Upper lobe of right lung (tissue), 1 donor: ENCODE data around the gene CFAP46. TPM values are rescaled to one million over a fixed set of nuclear protein-coding genes. Genes with fewer than 3 reads are reported as not detected.

Source experiments
- ATAC-seq: fragments of 200-7000 bp; cut with Tn5 transposase; one replicate; pipeline ENCODE4 v1.9.1; 2020; ENCODE audit warnings: mild to moderate bottlenecking, moderate library complexity
- DNase-seq: peaks from one replicate; pipeline ENCODE4 v3.0.0-alpha.2; 2020
- H3K27ac ChIP-seq: fragments of 200-600 bp; one replicate; pipeline ENCODE4 v1.8.0; 2022
- H3K27me3 ChIP-seq: fragments of 200-600 bp; one replicate; pipeline ENCODE4 v1.8.0; 2022; ENCODE audit warnings: mild to moderate bottlenecking
- H3K36me3 ChIP-seq: fragments of 200-600 bp; one replicate; pipeline ENCODE4 v1.8.0; 2022
- H3K4me1 ChIP-seq: fragments of 200-600 bp; one replicate; pipeline ENCODE4 v1.8.0; 2022
- H3K4me3 ChIP-seq: fragments of 200-600 bp; one replicate; pipeline ENCODE4 v1.8.0; 2022; ENCODE audit warnings: mild to moderate bottlenecking
- H3K9me3 ChIP-seq: fragments of 200-600 bp; one replicate; pipeline ENCODE4 v1.8.0; 2022
- intact Hi-C: fragments of 100-400 bp; cut with DNase I; formaldehyde crosslinking; loops from one replicate; pipeline ENCODE4 v1.11.0; 2022
- total RNA-seq: library from RNA; stranded (reverse); fragmentation: NEBNext Ultra II Directional; extraction: Animal tissue kit (Norgen Biotek cat#: 25700); gene quantifications from one replicate; pipeline ENCODE4 v1.2.1, GENCODE V29; 2021
- TF ChIP-seq, protein P1 (sequence below): fragments of 200-600 bp; IDR thresholded peaks from one replicate; pipeline ENCODE4 v1.8.0; 2022; ENCODE audit warnings: antibody characterized with exemption
- donor health status: DM: no; HTN: yes; CAD: no; lungs with severe emphysema.

The CFAP46 gene
- total RNA-seq, 1 donor from 2014 or later: 0.52 TPM

DNA sequence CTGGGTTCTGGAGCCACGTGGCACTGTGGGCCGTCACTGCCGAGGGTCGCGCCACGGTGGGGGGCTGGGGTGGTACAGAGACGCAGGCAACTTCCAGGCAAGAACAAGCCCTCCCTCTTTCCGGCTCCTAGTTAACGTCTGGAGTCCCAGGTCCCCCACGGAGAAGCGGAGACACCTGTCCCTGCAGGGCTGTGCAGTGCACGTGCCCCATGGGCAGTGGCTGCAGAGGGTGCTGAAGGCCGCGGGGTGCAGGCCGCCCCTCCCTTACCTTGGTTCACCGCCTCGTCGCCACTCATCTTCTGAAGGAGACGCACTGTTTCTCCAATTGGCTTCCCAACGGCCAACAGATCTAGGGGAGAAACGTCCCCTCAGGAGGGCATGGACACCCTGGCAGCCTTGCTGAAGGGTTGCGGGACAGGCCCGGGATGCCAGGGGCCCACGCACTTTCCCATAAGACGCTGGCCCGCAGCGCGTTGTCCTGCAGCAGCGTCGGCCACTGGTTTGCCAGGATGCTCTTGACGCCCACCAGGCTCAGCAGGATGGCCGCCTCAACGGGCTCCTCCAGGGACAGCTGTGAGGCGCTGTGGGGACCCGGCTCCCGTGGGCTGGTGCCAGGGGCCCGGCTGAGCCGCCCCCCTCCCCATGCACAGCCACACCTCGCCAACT lies 132.1 kb downstream of the CFAP46 start:
- intact Hi-C loops: no loop called here
- TF ChIP-seq, protein P1, sequence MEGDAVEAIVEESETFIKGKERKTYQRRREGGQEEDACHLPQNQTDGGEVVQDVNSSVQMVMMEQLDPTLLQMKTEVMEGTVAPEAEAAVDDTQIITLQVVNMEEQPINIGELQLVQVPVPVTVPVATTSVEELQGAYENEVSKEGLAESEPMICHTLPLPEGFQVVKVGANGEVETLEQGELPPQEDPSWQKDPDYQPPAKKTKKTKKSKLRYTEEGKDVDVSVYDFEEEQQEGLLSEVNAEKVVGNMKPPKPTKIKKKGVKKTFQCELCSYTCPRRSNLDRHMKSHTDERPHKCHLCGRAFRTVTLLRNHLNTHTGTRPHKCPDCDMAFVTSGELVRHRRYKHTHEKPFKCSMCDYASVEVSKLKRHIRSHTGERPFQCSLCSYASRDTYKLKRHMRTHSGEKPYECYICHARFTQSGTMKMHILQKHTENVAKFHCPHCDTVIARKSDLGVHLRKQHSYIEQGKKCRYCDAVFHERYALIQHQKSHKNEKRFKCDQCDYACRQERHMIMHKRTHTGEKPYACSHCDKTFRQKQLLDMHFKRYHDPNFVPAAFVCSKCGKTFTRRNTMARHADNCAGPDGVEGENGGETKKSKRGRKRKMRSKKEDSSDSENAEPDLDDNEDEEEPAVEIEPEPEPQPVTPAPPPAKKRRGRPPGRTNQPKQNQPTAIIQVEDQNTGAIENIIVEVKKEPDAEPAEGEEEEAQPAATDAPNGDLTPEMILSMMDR: no peak
- Histone ChIP-seq H3K9me3 (no peaks in the 10 kb centered on the region), H3K4me3 (no peak overlapping the region), H3K27ac (no peak overlapping the region), H3K4me1 (no peaks in the 10 kb centered on the region), H3K27me3 (peaks cover 9% of the 10 kb centered on the region), H3K36me3 (no peaks in the 10 kb centered on the region)
- DNase-seq: no peak
- no peak for ATAC-seq

GRCh38 chr10:132809232-132810140 lies 132.9 kb downstream of the CFAP46 start:
- intact Hi-C loops: no loop called here
- ATAC-seq: no peak
- Histone ChIP-seq H3K9me3 (no peaks in the 10 kb centered on the region), H3K36me3 (no peaks in the 10 kb centered on the region), H3K27me3 (peaks cover 9% of the 10 kb centered on the region), H3K4me1 (no peaks in the 10 kb centered on the region), H3K27ac (no peak overlapping the region), H3K4me3 (no peak overlapping the region)
- no peak for DNase-seq
- TF ChIP-seq, protein P1: no peak

DNA sequence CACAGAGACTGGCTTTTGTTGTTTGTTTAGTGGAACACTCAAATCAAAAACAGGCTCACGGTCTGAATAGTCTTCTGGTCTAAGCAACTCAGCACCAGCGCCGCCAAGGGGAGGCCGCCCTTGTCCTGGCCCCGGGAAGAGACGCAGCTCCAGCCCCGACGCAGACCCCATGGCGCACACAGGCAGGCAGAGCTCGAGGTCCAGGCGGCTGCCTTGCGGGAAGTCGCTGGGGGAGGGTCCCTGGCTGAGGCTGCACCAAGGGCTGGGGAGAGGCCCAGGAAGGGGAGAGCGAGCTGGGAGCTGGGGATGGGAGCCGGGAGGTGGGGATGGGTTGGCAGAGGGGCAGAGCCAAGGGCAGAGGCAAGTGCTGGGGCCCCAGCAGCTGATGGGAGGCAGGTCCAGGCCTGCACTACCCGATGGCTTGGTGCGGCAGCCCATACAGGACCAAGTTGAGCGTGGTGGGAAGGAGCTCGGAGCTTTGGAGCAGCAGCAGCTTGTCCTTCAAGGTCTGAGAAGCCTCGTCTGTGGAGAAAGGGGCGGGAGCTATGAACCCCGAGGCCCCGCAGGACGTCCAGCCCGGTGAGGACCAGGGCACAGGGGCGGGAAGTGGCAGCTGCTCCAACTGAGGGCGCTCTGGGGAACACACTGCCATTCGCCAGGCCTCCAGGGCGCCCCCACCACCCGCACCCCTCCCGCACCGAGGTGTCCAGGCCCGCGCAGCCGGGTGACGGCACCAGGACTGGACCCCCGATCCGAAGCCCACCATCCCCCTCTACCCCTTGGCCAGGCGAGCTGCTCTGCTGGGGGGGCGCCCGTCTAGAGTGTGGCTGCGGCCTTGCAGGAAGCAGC lies 133.8 kb downstream of the CFAP46 start:
- no peak for DNase-seq
- intact Hi-C loops: no loop called here
- Histone ChIP-seq H3K27me3 (peaks cover 9% of the 10 kb centered on the region), H3K36me3 (no peaks in the 10 kb centered on the region), H3K27ac (no peak overlapping the region), H3K4me1 (no peaks in the 10 kb centered on the region), H3K4me3 (no peak overlapping the region), H3K9me3 (no peaks in the 10 kb centered on the region)
- TF ChIP-seq, protein P1: no peak
- ATAC-seq: no peak

- no peak for DNase-seq
- Histone ChIP-seq H3K27me3 (peaks cover 9% of the 10 kb centered on the region), H3K4me1 (no peaks in the 10 kb centered on the region)
Observed at GRCh38 chr10:132807621-132808049, 134.7 kb downstream of the CFAP46 start.

GRCh38 chr10:132806561-132807003 lies 135.8 kb downstream of the CFAP46 start:
- no peak overlapping the region for H3K27ac ChIP-seq
- no peak overlapping the region for H3K4me3 ChIP-seq
- no peaks in the 10 kb centered on the region for H3K36me3 ChIP-seq
- peaks cover 6% of the 10 kb centered on the region for H3K27me3 ChIP-seq
- ATAC-seq: no peak
- TF ChIP-seq, protein P1: no peak
- no peaks in the 10 kb centered on the region for H3K4me1 ChIP-seq
- intact Hi-C loops: no loop called here
- H3K9me3 ChIP-seq: no peaks in the 10 kb centered on the region
- no peak for DNase-seq

More at GRCh38 chr10:132807621-132808049, 134.7 kb downstream of the CFAP46 start:
- H3K4me3 ChIP-seq: no peak overlapping the region
- H3K9me3 ChIP-seq: no peaks in the 10 kb centered on the region
- ATAC-seq: no peak
- H3K36me3 ChIP-seq: no peaks in the 10 kb centered on the region
- intact Hi-C loops: no loop called here
- no peak overlapping the region for H3K27ac ChIP-seq
- TF ChIP-seq, protein P1: no peak
